Stimulated activated naive CD8-positive, alpha-beta T cell treated with anti-CD3 and anti-CD28 coated beads, Interleukin-15, Interleukin-2, amounts not matched to agents 100 ng/mL and 50 ng/mL, for 24 hours (primary cell): ENCODE results near the gene ERG28.
"Not testable (repeated sequence)": the region's sequence is repeated elsewhere in the genome, so short reads cannot be mapped to it uniquely, and the experiment has no call there.

Source experiments
- H3K27ac Mint-ChIP-seq: one replicate; pipeline ENCODE4 v1.8.0; 2021; ENCODE audit warnings: mild to moderate bottlenecking, mixed read lengths
- H3K27me3 Mint-ChIP-seq: one replicate; pipeline ENCODE4 v1.8.0; 2021; ENCODE audit warnings: mixed read lengths
- H3K36me3 Mint-ChIP-seq: one replicate; pipeline ENCODE4 v1.8.0; 2021; ENCODE audit warnings: low read depth, mixed read lengths
- H3K4me1 Mint-ChIP-seq: one replicate; pipeline ENCODE4 v1.8.0; 2021; ENCODE audit warnings: low read depth, mixed read lengths
- H3K4me3 Mint-ChIP-seq: one replicate; pipeline ENCODE4 v1.8.0; 2021; ENCODE audit warnings: mild to moderate bottlenecking, mixed read lengths
- H3K9me3 Mint-ChIP-seq: one replicate; pipeline ENCODE4 v1.8.0; 2021; ENCODE audit warnings: mixed read lengths

ERG28 gene

GRCh38 chr14:75660630-75661498, at the start of gene ERG28, which contains the start of gene TTLL5:
Gene ERG28, minus strand, starts transcription at chr14:75660876. Its CDS starts 3,374 bp downstream, at chr14:75657502.
Gene TTLL5, plus strand, starts transcription at chr14:75661246. Its CDS starts 1,904 bp downstream, at chr14:75663150.
- Mint-ChIP-seq H3K27me3 (no peaks in the 10 kb centered on the region), H3K36me3 (peaks cover 20% of the 10 kb centered on the region), H3K9me3 (no peaks in the 10 kb centered on the region), H3K4me1 (peaks cover 34% of the 10 kb centered on the region), H3K4me3 (peak within 1 kb of the TSS; percentile 99), H3K27ac (peak within 1 kb of the TSS; percentile 99)

GRCh38 chr14:75709207-75709812, 48.6 kb upstream of the ERG28 start:
- peaks cover 13% of the 10 kb centered on the region for H3K36me3 Mint-ChIP-seq
- no peak overlapping the region for H3K4me3 Mint-ChIP-seq
- H3K4me1 Mint-ChIP-seq, result no peaks in the 10 kb centered on the region
- H3K27me3 Mint-ChIP-seq, result no peaks in the 10 kb centered on the region
- H3K9me3 Mint-ChIP-seq, result no peaks in the 10 kb centered on the region
- H3K27ac Mint-ChIP-seq, result no peak overlapping the region

GRCh38 chr14:75705014-75705413, 44.3 kb upstream of the ERG28 start:
- H3K4me3 Mint-ChIP-seq, result no peak overlapping the region
- no peak overlapping the region for H3K27ac Mint-ChIP-seq
- H3K9me3 Mint-ChIP-seq, result no peaks in the 10 kb centered on the region
- no peaks in the 10 kb centered on the region for H3K27me3 Mint-ChIP-seq
- H3K4me1 Mint-ChIP-seq, result no peaks in the 10 kb centered on the region
- peaks cover 28% of the 10 kb centered on the region for H3K36me3 Mint-ChIP-seq

DNA sequence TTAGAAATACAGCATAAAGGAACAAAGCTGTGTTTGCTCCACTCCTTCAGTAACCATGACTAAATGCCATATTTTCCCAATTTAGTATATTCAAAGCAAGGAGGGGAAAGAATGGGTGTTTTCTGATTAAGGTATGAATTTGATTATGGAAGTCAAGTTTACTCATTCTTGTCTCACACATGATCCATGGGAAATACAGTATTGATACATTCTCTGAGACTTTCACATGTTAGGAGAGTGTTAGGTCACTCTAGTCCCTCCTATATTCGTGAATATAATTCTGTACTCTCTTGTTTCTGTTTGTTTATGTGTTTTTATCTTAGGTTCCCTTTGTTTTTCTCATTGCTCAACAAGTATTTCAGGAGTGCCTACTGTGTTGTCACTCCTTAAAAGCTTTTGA, 42.8 kb upstream of the ERG28 start:
- no peaks in the 10 kb centered on the region for H3K4me1 Mint-ChIP-seq
- no peak overlapping the region for H3K4me3 Mint-ChIP-seq

GRCh38 chr14:75702616-75703261, 42.1 kb upstream of the ERG28 start:
- H3K4me1 Mint-ChIP-seq, result no peaks in the 10 kb centered on the region
- H3K4me3 Mint-ChIP-seq, result no peak overlapping the region
- no peak overlapping the region for H3K27ac Mint-ChIP-seq

More for the DNA sequence above, 42.8 kb upstream of the ERG28 start:
- Mint-ChIP-seq H3K36me3 (peaks cover 39% of the 10 kb centered on the region), H3K27me3 (no peaks in the 10 kb centered on the region), H3K9me3 (no peaks in the 10 kb centered on the region), H3K27ac (no peak overlapping the region)

GRCh38 chr14:75702122-75702521, 41.4 kb upstream of the ERG28 start:
- no peaks in the 10 kb centered on the region for H3K9me3 Mint-ChIP-seq
- H3K27me3 Mint-ChIP-seq, result no peaks in the 10 kb centered on the region
- no peak overlapping the region for H3K27ac Mint-ChIP-seq
- H3K4me1 Mint-ChIP-seq, result no peaks in the 10 kb centered on the region
- H3K36me3 Mint-ChIP-seq, result peaks cover 38% of the 10 kb centered on the region
- no peak overlapping the region for H3K4me3 Mint-ChIP-seq

More at GRCh38 chr14:75702616-75703261, 42.1 kb upstream of the ERG28 start:
- H3K9me3 Mint-ChIP-seq, result no peaks in the 10 kb centered on the region
- H3K27me3 Mint-ChIP-seq, result no peaks in the 10 kb centered on the region
- H3K36me3 Mint-ChIP-seq, result peaks cover 39% of the 10 kb centered on the region

GRCh38 chr14:75700295-75700694, 39.6 kb upstream of the ERG28 start:
- H3K27me3 Mint-ChIP-seq, result no peaks in the 10 kb centered on the region
- no peak overlapping the region for H3K4me3 Mint-ChIP-seq
- no peaks in the 10 kb centered on the region for H3K4me1 Mint-ChIP-seq
- peaks cover 33% of the 10 kb centered on the region for H3K36me3 Mint-ChIP-seq
- H3K27ac Mint-ChIP-seq, result no peak overlapping the region
- no peaks in the 10 kb centered on the region for H3K9me3 Mint-ChIP-seq

DNA sequence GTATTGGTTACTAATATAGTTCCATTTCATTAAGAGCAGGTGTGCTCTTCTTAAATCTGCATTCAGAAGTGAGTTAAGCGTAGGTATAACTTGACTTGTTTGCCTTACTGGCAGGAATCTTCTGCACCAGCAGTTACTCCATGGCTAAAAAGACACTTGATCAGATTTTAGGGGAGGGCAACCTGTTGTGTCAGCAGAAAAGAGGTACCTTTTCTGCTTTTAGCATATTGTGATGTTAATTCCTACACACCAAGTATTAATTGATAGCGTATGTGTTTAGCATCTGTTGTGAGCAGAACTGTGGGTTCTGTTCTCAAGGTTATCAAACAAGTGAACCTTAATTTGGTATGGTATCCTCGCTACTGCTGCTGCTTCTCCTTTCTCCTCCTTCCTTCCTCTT, 38.7 kb upstream of the ERG28 start:
- no peaks in the 10 kb centered on the region for H3K4me1 Mint-ChIP-seq
- H3K27me3 Mint-ChIP-seq, result no peaks in the 10 kb centered on the region
- H3K27ac Mint-ChIP-seq, result no peak overlapping the region
- H3K4me3 Mint-ChIP-seq, result no peak overlapping the region
- H3K36me3 Mint-ChIP-seq, result peaks cover 42% of the 10 kb centered on the region
- peaks cover 6% of the 10 kb centered on the region for H3K9me3 Mint-ChIP-seq

GRCh38 chr14:75697918-75698317, 37.2 kb upstream of the ERG28 start:
- no peak overlapping the region for H3K27ac Mint-ChIP-seq
- peaks cover 53% of the 10 kb centered on the region for H3K36me3 Mint-ChIP-seq
- no peaks in the 10 kb centered on the region for H3K27me3 Mint-ChIP-seq

DNA sequence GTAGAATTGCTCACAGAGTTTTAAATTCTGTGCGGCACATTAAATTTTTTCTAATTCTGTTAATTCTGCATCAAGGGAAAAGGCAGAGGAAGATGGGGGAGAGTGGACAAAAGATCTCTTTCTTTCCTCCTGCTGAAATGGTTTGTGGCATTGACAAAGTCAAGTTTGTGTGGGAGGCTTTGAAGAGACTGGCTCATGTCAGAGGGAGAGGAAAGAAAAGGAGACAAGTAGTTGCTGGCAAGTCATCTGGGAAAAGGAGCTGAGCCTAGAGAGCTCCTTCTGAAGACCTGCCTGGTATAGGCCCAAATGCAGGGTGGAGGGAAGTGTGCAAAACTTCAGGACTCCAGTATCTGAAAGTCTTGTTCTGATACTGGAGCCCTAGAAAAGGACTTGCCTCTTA, 36.7 kb upstream of the ERG28 start:
- peaks cover 57% of the 10 kb centered on the region for H3K36me3 Mint-ChIP-seq
- H3K27me3 Mint-ChIP-seq, result no peaks in the 10 kb centered on the region
- no peak overlapping the region for H3K4me3 Mint-ChIP-seq
- H3K9me3 Mint-ChIP-seq, result peaks cover 6% of the 10 kb centered on the region
- H3K4me1 Mint-ChIP-seq, result no peaks in the 10 kb centered on the region
- H3K27ac Mint-ChIP-seq, result no peak overlapping the region

More at GRCh38 chr14:75697918-75698317, 37.2 kb upstream of the ERG28 start:
- Mint-ChIP-seq H3K4me1 (no peaks in the 10 kb centered on the region), H3K4me3 (no peak overlapping the region), H3K9me3 (peaks cover 6% of the 10 kb centered on the region)

DNA sequence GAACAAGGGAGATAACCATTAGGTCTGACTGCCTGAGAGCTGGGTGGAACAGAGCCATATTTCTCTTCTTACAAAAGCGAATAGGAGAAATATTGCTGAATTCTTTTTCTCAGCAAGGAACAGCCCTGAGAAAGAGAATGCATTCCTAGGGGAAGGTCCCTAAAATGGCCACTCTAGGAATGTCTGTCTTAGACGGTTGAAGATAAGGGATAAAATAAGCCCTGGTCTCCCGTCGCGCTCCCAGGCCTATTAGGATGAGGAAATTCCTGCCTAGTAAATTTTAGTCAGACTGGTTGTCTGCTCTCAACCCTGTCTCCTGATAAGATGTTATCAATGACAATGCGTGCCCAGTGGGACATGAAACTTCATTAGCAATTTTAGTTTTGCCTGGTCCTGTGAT, 34.3 kb upstream of the ERG28 start:
- not testable (repeated sequence) for H3K27ac Mint-ChIP-seq

GRCh38 chr14:75690010-75690409, 29.3 kb upstream of the ERG28 start:
- no peaks in the 10 kb centered on the region for H3K27me3 Mint-ChIP-seq
- peaks cover 6% of the 10 kb centered on the region for H3K9me3 Mint-ChIP-seq
- H3K4me3 Mint-ChIP-seq, result peak overlapping the region; percentile 21
- H3K27ac Mint-ChIP-seq, result no peak overlapping the region
- peaks cover 9% of the 10 kb centered on the region for H3K4me1 Mint-ChIP-seq
- peaks cover 58% of the 10 kb centered on the region for H3K36me3 Mint-ChIP-seq

More for the DNA sequence above, 34.3 kb upstream of the ERG28 start:
- H3K4me1 Mint-ChIP-seq, H3K4me3 Mint-ChIP-seq, H3K27me3 Mint-ChIP-seq, H3K9me3 Mint-ChIP-seq: not testable (repeated sequence)
- peaks cover 65% of the 10 kb centered on the region for H3K36me3 Mint-ChIP-seq

- no peaks in the 10 kb centered on the region for H3K27me3 Mint-ChIP-seq
- H3K27ac Mint-ChIP-seq, result no peak overlapping the region
- H3K4me1 Mint-ChIP-seq, result peaks cover 9% of the 10 kb centered on the region
- peaks cover 56% of the 10 kb centered on the region for H3K36me3 Mint-ChIP-seq
- no peaks in the 10 kb centered on the region for H3K9me3 Mint-ChIP-seq
- H3K4me3 Mint-ChIP-seq, result no peak overlapping the region
Measured at GRCh38 chr14:75689012-75689411, 28.3 kb upstream of the ERG28 start.

DNA sequence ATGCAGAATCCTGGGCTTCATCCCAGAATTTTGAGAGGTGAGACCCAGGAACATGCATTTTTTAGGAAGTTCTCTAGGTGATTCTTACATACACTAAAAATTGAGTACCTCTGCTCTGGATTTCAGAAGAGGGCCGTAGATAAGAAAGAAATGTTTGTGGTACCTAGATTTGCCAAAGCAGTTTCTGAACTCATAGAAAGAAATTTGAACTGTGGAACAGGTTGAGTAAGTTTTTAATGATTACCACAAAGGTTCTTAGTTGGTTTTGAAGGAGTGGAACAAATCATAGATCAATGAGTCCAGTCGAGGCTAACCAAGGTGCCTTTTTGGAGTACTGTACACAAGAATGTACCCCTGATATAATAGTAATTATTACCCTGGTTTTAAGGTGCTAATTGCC, 25.2 kb upstream of the ERG28 start:
- Mint-ChIP-seq H3K27me3 (no peaks in the 10 kb centered on the region), H3K4me3 (no peak overlapping the region), H3K36me3 (peaks cover 55% of the 10 kb centered on the region), H3K27ac (no peak overlapping the region), H3K9me3 (no peaks in the 10 kb centered on the region), H3K4me1 (peaks cover 9% of the 10 kb centered on the region)
